GM19328 (cell line): ENCODE measurements around the gene SEMA5B.

Experiments
- ATAC-seq: cut with Tn5 transposase; IDR thresholded peaks from one replicate; pipeline ENCODE4 v1.9.1; 2021; ENCODE audit warnings: mild to moderate bottlenecking, moderate library complexity; ENCODE audit not compliant: unreplicated experiment

Gene SEMA5B

GRCh38 chr3:122929188-122930062 is 98.1 kb downstream of the SEMA5B start:
- no peak for ATAC-seq

GRCh38 chr3:122928396-122929187 is 99.0 kb downstream of the SEMA5B start:
- ATAC-seq = no peak

GRCh38 chr3:122927726-122928125 is 99.8 kb downstream of the SEMA5B start:
- no peak for ATAC-seq

GRCh38 chr3:122926811-122927210 is 100.8 kb downstream of the SEMA5B start:
- ATAC-seq = no peak

GRCh38 chr3:122926322-122926721 is 101.2 kb downstream of the SEMA5B start:
- no peak for ATAC-seq

GRCh38 chr3:122925756-122926155 is 101.8 kb downstream of the SEMA5B start:
- no peak for ATAC-seq

- no peak for ATAC-seq
Observed at GRCh38 chr3:122924056-122924455, 103.5 kb downstream of the SEMA5B start.

- no peak for ATAC-seq
Observed at GRCh38 chr3:122923611-122924010, 104.0 kb downstream of the SEMA5B start.

GRCh38 chr3:122921791-122922651 is 105.5 kb downstream of the SEMA5B start:
- ATAC-seq = no peak

GRCh38 chr3:122920986-122921385 is 106.6 kb downstream of the SEMA5B start:
- no peak for ATAC-seq

- no peak for ATAC-seq
Observed at GRCh38 chr3:122919291-122919610, 108.3 kb downstream of the SEMA5B start.

- ATAC-seq = no peak
Observed at GRCh38 chr3:122918576-122919290, 108.8 kb downstream of the SEMA5B start.

- ATAC-seq = no peak
Observed at GRCh38 chr3:122917412-122917811, 110.2 kb downstream of the SEMA5B start.

- no peak for ATAC-seq
Observed at GRCh38 chr3:122916580-122916979, 111.0 kb downstream of the SEMA5B start.

GRCh38 chr3:122916084-122916483 is 111.5 kb downstream of the SEMA5B start:
- no peak for ATAC-seq

- ATAC-seq = no peak
Observed at GRCh38 chr3:122915300-122916055, 112.1 kb downstream of the SEMA5B start.

GRCh38 chr3:122913539-122914100 is 113.9 kb downstream of the SEMA5B start:
- no peak for ATAC-seq

GRCh38 chr3:122912772-122913538 is 114.6 kb downstream of the SEMA5B start:
- no peak for ATAC-seq

GRCh38 chr3:122911901-122912300 is 115.7 kb downstream of the SEMA5B start:
- no peak for ATAC-seq
